ENCODE measurements around the gene KIAA1210.

The KIAA1210 gene

DNA sequence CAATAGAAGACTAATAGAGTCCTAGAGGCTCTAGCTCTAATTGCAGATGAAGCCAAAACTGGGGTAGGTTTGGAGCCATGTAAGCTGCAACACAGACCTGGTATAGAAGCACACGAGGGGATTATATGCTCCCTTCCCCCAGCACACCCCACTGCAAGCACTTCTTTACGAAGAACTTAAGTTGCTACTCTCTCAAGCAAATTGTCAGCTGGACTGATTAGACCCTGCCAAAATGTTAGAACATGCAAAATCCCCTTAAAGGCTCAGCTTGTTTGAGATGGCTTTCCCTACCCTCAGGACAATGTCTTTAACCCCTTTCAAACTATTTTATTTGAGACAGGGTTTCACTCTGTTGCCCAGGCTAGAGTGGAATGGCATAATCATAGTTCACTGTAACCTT is 4.7 kb upstream of the KIAA1210 start:
- Histone ChIP-seq H3K27me3 (ENCODE audit: insufficient read depth, low read length) (peaks cover 4% of the 10 kb centered on the region), H3K4me3 (ENCODE audit: low read length) (no peak overlapping the region), H2AFZ (ENCODE audit: low read depth, low read length) (no peak overlapping the region), H3K9me3 (ENCODE audit: low read length) (no peaks in the 10 kb centered on the region), H3K4me1 (ENCODE audit: insufficient read depth, low read length) (no peaks in the 10 kb centered on the region), H3K36me3 (ENCODE audit: insufficient read depth, low read length) (no peaks in the 10 kb centered on the region)

DNA sequence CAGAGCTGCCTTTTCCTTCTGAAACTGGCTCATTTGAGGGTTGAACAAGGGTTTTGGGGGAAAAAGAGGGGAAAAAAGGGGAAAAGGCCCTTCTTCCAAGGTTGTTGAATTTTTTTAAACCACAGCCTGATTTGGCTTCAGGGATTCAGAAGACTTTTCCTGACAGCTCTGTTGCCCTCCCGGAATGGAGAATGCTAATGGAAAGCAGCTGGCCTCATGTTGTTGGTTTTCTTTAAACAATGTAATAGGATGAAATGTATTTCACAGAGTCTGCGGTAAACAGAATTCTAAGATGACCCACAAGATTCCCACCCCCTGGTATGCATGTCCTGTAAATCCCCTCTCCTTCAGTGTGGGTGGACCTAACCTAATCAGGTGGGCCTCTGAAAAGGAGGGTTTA is 3.3 kb upstream of the KIAA1210 start:
- no peaks in the 10 kb centered on the region for H3K36me3 ChIP-seq (ENCODE audit: insufficient read depth, low read length)
- no peak overlapping the region for H2AFZ ChIP-seq (ENCODE audit: low read depth, low read length)
- peaks cover 4% of the 10 kb centered on the region for H3K27me3 ChIP-seq (ENCODE audit: insufficient read depth, low read length)
- H3K9me3 ChIP-seq (ENCODE audit: low read length), result no peaks in the 10 kb centered on the region
- H3K4me3 ChIP-seq (ENCODE audit: low read length), result no peak overlapping the region
- no peaks in the 10 kb centered on the region for H3K4me1 ChIP-seq (ENCODE audit: insufficient read depth, low read length)

DNA sequence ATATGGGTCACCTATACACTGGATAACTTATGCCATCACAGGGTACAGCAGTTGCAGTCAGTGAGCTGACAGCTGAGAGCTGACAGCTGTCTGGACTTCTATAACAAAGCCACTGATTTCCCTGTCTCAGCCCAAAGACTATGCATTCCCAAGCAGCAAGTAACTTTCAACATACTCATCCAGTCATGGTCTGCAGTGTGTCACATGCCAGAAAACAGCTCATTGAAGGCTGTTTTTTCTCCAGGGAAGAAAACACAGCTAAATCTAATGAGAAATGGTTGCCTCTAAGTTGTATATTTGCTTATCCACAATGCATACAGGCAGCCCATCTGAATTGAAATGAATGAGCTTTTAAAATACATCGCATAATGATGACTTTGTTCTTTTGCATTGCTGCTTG is 6.3 kb downstream of the KIAA1210 start:
- peaks cover 7% of the 10 kb centered on the region for H3K27me3 ChIP-seq (ENCODE audit: insufficient read depth, low read length)
- H3K36me3 ChIP-seq (ENCODE audit: insufficient read depth, low read length), result no peaks in the 10 kb centered on the region
- no peaks in the 10 kb centered on the region for H3K9me3 ChIP-seq (ENCODE audit: low read length)
- no peak overlapping the region for H2AFZ ChIP-seq (ENCODE audit: low read depth, low read length)
- H3K4me3 ChIP-seq (ENCODE audit: low read length), result no peak overlapping the region
- no peaks in the 10 kb centered on the region for H3K4me1 ChIP-seq (ENCODE audit: insufficient read depth, low read length)

DNA sequence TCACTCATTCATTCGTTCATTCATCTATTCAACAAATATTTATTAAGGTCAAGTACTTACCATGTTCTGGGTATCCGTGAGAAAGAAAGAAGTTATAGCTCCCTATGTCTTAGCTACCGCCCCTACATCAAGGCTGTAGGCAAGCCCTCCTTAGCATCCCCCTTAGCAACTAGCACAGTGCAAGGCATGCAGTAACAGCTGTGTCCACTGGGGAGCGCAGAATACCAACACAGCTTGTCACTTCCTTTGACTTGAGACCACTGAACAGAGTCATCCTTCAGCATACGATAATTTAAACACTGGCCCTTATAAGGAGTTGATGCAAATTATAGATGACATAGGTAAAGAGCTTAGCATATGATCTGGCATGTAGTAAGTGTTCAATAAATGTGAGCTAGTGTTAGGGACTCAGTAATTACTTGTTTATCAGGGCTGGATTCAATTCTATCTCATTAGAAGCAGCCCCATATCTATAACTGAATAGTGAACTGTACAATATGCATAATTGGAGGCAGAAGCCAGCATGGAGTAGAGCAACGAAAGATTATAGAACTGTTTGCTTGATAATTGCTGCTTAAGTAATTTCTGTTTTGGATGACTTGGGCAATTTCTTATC is 8.7 kb downstream of the KIAA1210 start:
- no peak overlapping the region for H2AFZ ChIP-seq (ENCODE audit: low read depth, low read length)
- H3K27me3 ChIP-seq (ENCODE audit: insufficient read depth, low read length), result peaks cover 9% of the 10 kb centered on the region
- H3K4me1 ChIP-seq (ENCODE audit: insufficient read depth, low read length), result no peaks in the 10 kb centered on the region
- H3K9me3 ChIP-seq (ENCODE audit: low read length), result no peaks in the 10 kb centered on the region
- no peak overlapping the region for H3K4me3 ChIP-seq (ENCODE audit: low read length)
- H3K36me3 ChIP-seq (ENCODE audit: insufficient read depth, low read length), result no peaks in the 10 kb centered on the region

DNA sequence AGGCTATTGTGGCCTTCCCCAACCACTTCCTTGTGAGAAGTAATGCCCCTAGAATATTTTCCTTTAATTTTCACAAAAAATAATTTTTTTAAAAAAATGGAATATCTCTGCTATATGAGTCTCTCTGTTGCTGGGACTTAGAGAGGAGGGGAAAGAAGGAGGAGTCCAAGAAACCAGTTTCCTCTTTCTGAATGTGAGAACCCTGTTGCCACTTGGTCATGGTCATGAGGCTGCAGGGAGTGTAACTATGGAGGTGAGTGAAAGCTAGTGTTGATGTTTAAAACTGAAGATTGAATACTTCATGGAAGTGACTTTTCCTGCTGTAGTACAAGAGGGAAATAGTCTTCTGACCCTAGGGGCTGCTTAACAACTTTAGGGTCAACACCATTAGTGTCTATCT is 20.4 kb downstream of the KIAA1210 start:
- H3K27me3 ChIP-seq (ENCODE audit: insufficient read depth, low read length), result no peaks in the 10 kb centered on the region
- H3K4me1 ChIP-seq (ENCODE audit: insufficient read depth, low read length), result no peaks in the 10 kb centered on the region
- H3K36me3 ChIP-seq (ENCODE audit: insufficient read depth, low read length), result no peaks in the 10 kb centered on the region
- H2AFZ ChIP-seq (ENCODE audit: low read depth, low read length), result no peak overlapping the region
- no peaks in the 10 kb centered on the region for H3K9me3 ChIP-seq (ENCODE audit: low read length)
- no peak overlapping the region for H3K4me3 ChIP-seq (ENCODE audit: low read length)

DNA sequence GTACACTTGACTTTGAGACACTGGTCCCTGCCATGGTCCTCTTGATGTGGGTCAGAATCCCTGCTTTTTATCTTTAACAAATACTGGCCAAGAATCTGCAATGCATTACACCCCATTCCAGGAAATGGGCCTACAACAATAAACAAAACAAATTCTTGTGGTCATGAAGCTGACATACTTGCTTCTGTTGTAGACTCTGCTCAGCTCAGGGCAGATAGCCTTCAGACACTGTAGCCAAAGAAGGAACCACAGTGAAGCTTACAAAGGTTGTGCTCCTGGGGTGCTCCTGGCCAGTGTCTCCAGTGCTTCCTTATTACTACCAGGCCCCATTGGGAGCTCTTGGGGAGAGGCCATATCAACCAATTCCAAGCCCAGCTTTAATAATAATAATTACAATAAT is 21.8 kb downstream of the KIAA1210 start:
- no peaks in the 10 kb centered on the region for H3K36me3 ChIP-seq (ENCODE audit: insufficient read depth, low read length)
- no peak overlapping the region for H2AFZ ChIP-seq (ENCODE audit: low read depth, low read length)
- H3K9me3 ChIP-seq (ENCODE audit: low read length), result no peaks in the 10 kb centered on the region
- no peaks in the 10 kb centered on the region for H3K27me3 ChIP-seq (ENCODE audit: insufficient read depth, low read length)
- H3K4me3 ChIP-seq (ENCODE audit: low read length), result no peak overlapping the region
- no peaks in the 10 kb centered on the region for H3K4me1 ChIP-seq (ENCODE audit: insufficient read depth, low read length)

DNA sequence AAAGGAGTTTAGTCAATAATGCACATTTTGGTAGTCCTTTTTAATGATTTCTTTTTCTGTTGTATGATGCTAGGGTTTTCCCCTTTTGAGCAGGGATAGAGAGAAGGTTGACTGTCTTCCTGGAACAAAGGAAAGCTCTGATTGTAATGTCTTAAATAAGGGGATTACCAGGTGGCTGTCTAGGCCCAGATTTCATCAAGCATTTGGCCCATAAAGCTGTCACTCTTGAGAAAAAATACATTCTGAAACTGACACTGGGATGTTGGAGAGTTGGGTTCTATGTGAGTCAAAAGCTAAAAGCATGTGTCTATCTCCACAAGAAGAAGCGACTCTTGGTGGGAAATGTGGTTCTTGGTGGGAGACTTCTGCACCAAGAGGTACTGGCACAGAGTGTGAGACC is 26.4 kb downstream of the KIAA1210 start:
- Histone ChIP-seq H3K9me3 (ENCODE audit: low read length) (no peaks in the 10 kb centered on the region), H3K4me1 (ENCODE audit: insufficient read depth, low read length) (no peaks in the 10 kb centered on the region), H2AFZ (ENCODE audit: low read depth, low read length) (no peak overlapping the region), H3K4me3 (ENCODE audit: low read length) (no peak overlapping the region), H3K36me3 (ENCODE audit: insufficient read depth, low read length) (no peaks in the 10 kb centered on the region), H3K27me3 (ENCODE audit: insufficient read depth, low read length) (no peaks in the 10 kb centered on the region)

GRCh38 chrX:119095936-119096335 is 31.7 kb downstream of the KIAA1210 start:
- H3K4me3 ChIP-seq (ENCODE audit: low read length), result no peak overlapping the region
- H3K9me3 ChIP-seq (ENCODE audit: low read length), result no peaks in the 10 kb centered on the region
- no peaks in the 10 kb centered on the region for H3K27me3 ChIP-seq (ENCODE audit: insufficient read depth, low read length)
- H3K36me3 ChIP-seq (ENCODE audit: insufficient read depth, low read length), result no peaks in the 10 kb centered on the region
- H2AFZ ChIP-seq (ENCODE audit: low read depth, low read length), result no peak overlapping the region
- no peaks in the 10 kb centered on the region for H3K4me1 ChIP-seq (ENCODE audit: insufficient read depth, low read length)

- no peaks in the 10 kb centered on the region for H3K9me3 ChIP-seq (ENCODE audit: low read length)
- no peak overlapping the region for H3K4me3 ChIP-seq (ENCODE audit: low read length)
- H3K27me3 ChIP-seq (ENCODE audit: insufficient read depth, low read length), result no peaks in the 10 kb centered on the region
- no peaks in the 10 kb centered on the region for H3K36me3 ChIP-seq (ENCODE audit: insufficient read depth, low read length)
- no peak overlapping the region for H2AFZ ChIP-seq (ENCODE audit: low read depth, low read length)
- H3K4me1 ChIP-seq (ENCODE audit: insufficient read depth, low read length), result no peaks in the 10 kb centered on the region
These were observed 32.8 kb downstream of the KIAA1210 start for GRCh38 chrX:119094819-119095218.

- Histone ChIP-seq H3K4me3 (ENCODE audit: low read length) (no peak overlapping the region), H3K36me3 (ENCODE audit: insufficient read depth, low read length) (no peaks in the 10 kb centered on the region), H3K4me1 (ENCODE audit: insufficient read depth, low read length) (no peaks in the 10 kb centered on the region), H3K9me3 (ENCODE audit: low read length) (no peaks in the 10 kb centered on the region), H2AFZ (ENCODE audit: low read depth, low read length) (no peak overlapping the region), H3K27me3 (ENCODE audit: insufficient read depth, low read length) (no peaks in the 10 kb centered on the region)
These were observed 33.4 kb downstream of the KIAA1210 start for GRCh38 chrX:119093991-119094735.

DNA sequence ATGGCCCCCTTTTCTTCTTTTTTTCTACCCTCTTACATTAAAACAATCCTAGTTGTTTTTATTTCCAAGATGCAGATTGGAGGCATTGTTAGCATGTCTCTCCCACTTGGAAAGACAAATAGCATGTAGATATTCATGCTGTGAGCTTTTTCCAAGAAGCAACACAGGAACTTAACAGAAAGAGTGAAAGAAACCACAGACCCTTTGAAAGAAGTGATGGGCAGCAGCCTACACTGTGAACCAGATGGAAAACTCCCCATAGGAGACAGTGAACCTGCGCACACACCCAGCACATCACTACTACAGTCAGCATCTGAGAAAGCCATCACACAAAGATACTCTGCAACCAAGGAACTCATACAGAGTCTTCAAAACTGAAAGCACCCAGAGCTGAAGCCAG is 37.0 kb downstream of the KIAA1210 start:
- no peak overlapping the region for H3K4me3 ChIP-seq (ENCODE audit: low read length)
- no peaks in the 10 kb centered on the region for H3K9me3 ChIP-seq (ENCODE audit: low read length)
- no peaks in the 10 kb centered on the region for H3K4me1 ChIP-seq (ENCODE audit: insufficient read depth, low read length)
- no peak overlapping the region for H2AFZ ChIP-seq (ENCODE audit: low read depth, low read length)
- no peaks in the 10 kb centered on the region for H3K36me3 ChIP-seq (ENCODE audit: insufficient read depth, low read length)
- H3K27me3 ChIP-seq (ENCODE audit: insufficient read depth, low read length), result peaks cover 5% of the 10 kb centered on the region

DNA sequence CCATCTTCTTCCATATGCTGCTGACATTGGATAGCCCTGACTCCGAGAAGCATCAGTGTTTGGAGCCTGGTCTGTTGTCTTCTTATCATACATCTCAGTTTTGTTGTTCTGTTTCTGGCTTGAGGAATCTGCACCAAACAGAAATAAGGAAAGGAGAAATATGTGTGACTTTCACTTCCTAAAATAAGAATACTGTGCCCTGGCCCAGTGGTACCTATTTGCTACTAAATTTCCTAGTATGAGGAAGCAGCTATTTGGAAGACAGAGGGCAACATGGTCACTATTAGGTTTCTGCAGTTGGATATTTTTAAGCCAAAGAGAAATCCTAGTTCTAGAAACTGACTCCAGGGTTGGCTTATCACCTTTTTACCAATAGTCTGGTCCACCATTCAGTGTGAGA is 38.0 kb downstream of the KIAA1210 start:
- no peaks in the 10 kb centered on the region for H3K9me3 ChIP-seq (ENCODE audit: low read length)
- H3K4me1 ChIP-seq (ENCODE audit: insufficient read depth, low read length), result no peaks in the 10 kb centered on the region
- H3K4me3 ChIP-seq (ENCODE audit: low read length), result no peak overlapping the region
- no peak overlapping the region for H2AFZ ChIP-seq (ENCODE audit: low read depth, low read length)
- H3K27me3 ChIP-seq (ENCODE audit: insufficient read depth, low read length), result peaks cover 7% of the 10 kb centered on the region
- no peaks in the 10 kb centered on the region for H3K36me3 ChIP-seq (ENCODE audit: insufficient read depth, low read length)

GRCh38 chrX:119087121-119087520 is 40.5 kb downstream of the KIAA1210 start:
- Histone ChIP-seq H2AFZ (ENCODE audit: low read depth, low read length) (no peak overlapping the region), H3K36me3 (ENCODE audit: insufficient read depth, low read length) (no peaks in the 10 kb centered on the region), H3K4me3 (ENCODE audit: low read length) (no peak overlapping the region), H3K4me1 (ENCODE audit: insufficient read depth, low read length) (no peaks in the 10 kb centered on the region), H3K27me3 (ENCODE audit: insufficient read depth, low read length) (peaks cover 7% of the 10 kb centered on the region), H3K9me3 (ENCODE audit: low read length) (no peaks in the 10 kb centered on the region)

GRCh38 chrX:119084766-119085165 is 42.8 kb downstream of the KIAA1210 start:
- Histone ChIP-seq H3K27me3 (ENCODE audit: insufficient read depth, low read length) (peaks cover 11% of the 10 kb centered on the region), H3K36me3 (ENCODE audit: insufficient read depth, low read length) (no peaks in the 10 kb centered on the region), H3K4me1 (ENCODE audit: insufficient read depth, low read length) (no peaks in the 10 kb centered on the region), H3K9me3 (ENCODE audit: low read length) (no peaks in the 10 kb centered on the region), H2AFZ (ENCODE audit: low read depth, low read length) (no peak overlapping the region), H3K4me3 (ENCODE audit: low read length) (no peak overlapping the region)
